ENCODE measurements around the gene HNRNPA1L2. TPM values are rescaled to one million over a fixed set of nuclear protein-coding genes. Genes with fewer than 3 reads are reported as not detected.
"Not testable (repeated sequence)": the region's sequence is repeated elsewhere in the genome, so short reads cannot be mapped to it uniquely, and the experiment has no call there.

HNRNPA1L2 gene
- total RNA-seq, 1 donor from 2014 or later, result 3.2 TPM

GRCh38 chr13:52599848-52600603, 42.2 kb upstream of the HNRNPA1L2 start:
- no peak for DNase-seq (ENCODE audit: extremely low spot score in 2 of 2)
- peak overlapping the region; percentile 61 to 91 for H3K4me3 ChIP-seq
- intact Hi-C loops (cut with DNase I), result no loop called here
- no peaks in the 10 kb centered on the region for H3K27me3 ChIP-seq
- H3K36me3 ChIP-seq, result no peaks in the 10 kb centered on the region
- H3K9me3 ChIP-seq, result no peaks in the 10 kb centered on the region
- no peak for TF ChIP-seq POLR2AphosphoS5 (IDR thresholded peaks at IDR 0.05; ENCODE audit: insufficient read depth in 1 of 2, low read depth in 1 of 2)
- no peak for TF ChIP-seq POLR2A (IDR thresholded peaks at IDR 0.05)
- TF ChIP-seq CTCF (IDR thresholded peaks at IDR 0.05), result no peak
- H3K27ac ChIP-seq, result peak overlapping the region; percentile 66
- peaks cover 16% of the 10 kb centered on the region for H3K4me1 ChIP-seq

- Histone ChIP-seq H3K4me3 (peak overlapping the region; percentile 61 to 91), H3K27ac (peak overlapping the region; percentile 66), H3K36me3 (no peaks in the 10 kb centered on the region), H3K27me3 (no peaks in the 10 kb centered on the region), H3K4me1 (peaks cover 16% of the 10 kb centered on the region), H3K9me3 (no peaks in the 10 kb centered on the region)
- intact Hi-C loops (cut with DNase I), result no loop called here
- no peak for TF ChIP-seq CTCF (IDR thresholded peaks at IDR 0.05)
- no peak for TF ChIP-seq POLR2A (IDR thresholded peaks at IDR 0.05)
- TF ChIP-seq POLR2AphosphoS5 (IDR thresholded peaks at IDR 0.05; ENCODE audit: insufficient read depth in 1 of 2, low read depth in 1 of 2), result no peak
- no peak for DNase-seq (ENCODE audit: extremely low spot score in 2 of 2)
Observed at GRCh38 chr13:52600666-52601065, 41.6 kb upstream of the HNRNPA1L2 start.

- peaks cover 16% of the 10 kb centered on the region for H3K4me1 ChIP-seq
- H3K27me3 ChIP-seq; H3K27ac ChIP-seq; H3K36me3 ChIP-seq; H3K9me3 ChIP-seq; DNase-seq (ENCODE audit: extremely low spot score in 2 of 2); H3K4me3 ChIP-seq; intact Hi-C loops (cut with DNase I): not testable (repeated sequence)
Observed at GRCh38 chr13:52603316-52603715, 38.9 kb upstream of the HNRNPA1L2 start.

- H3K36me3 ChIP-seq; intact Hi-C loops (cut with DNase I); H3K27ac ChIP-seq: not testable (repeated sequence)
Observed at GRCh38 chr13:52606126-52606525, 36.1 kb upstream of the HNRNPA1L2 start.

GRCh38 chr13:52606795-52607194, 35.4 kb upstream of the HNRNPA1L2 start:
- DNase-seq (ENCODE audit: extremely low spot score in 2 of 2); H3K36me3 ChIP-seq; H3K9me3 ChIP-seq; intact Hi-C loops (cut with DNase I); H3K4me3 ChIP-seq; H3K4me1 ChIP-seq; H3K27ac ChIP-seq; H3K27me3 ChIP-seq: not testable (repeated sequence)

More at GRCh38 chr13:52606126-52606525, 36.1 kb upstream of the HNRNPA1L2 start:
- not testable (repeated sequence) for DNase-seq (ENCODE audit: extremely low spot score in 2 of 2); H3K4me1 ChIP-seq; H3K27me3 ChIP-seq; H3K9me3 ChIP-seq; H3K4me3 ChIP-seq

- intact Hi-C loops (cut with DNase I); DNase-seq (ENCODE audit: extremely low spot score in 2 of 2); H3K4me1 ChIP-seq; H3K27ac ChIP-seq; H3K4me3 ChIP-seq; H3K9me3 ChIP-seq; H3K27me3 ChIP-seq; H3K36me3 ChIP-seq: not testable (repeated sequence)
Observed at GRCh38 chr13:52608184-52608583, 34.0 kb upstream of the HNRNPA1L2 start.

- DNase-seq (ENCODE audit: extremely low spot score in 2 of 2); H3K27me3 ChIP-seq; H3K4me1 ChIP-seq; intact Hi-C loops (cut with DNase I); H3K36me3 ChIP-seq; H3K4me3 ChIP-seq; H3K9me3 ChIP-seq; H3K27ac ChIP-seq: not testable (repeated sequence)
Observed at GRCh38 chr13:52609013-52609606, 33.1 kb upstream of the HNRNPA1L2 start.

GRCh38 chr13:52610158-52610557, 32.1 kb upstream of the HNRNPA1L2 start:
- H3K4me3 ChIP-seq; H3K36me3 ChIP-seq; H3K27me3 ChIP-seq; H3K4me1 ChIP-seq; H3K9me3 ChIP-seq; H3K27ac ChIP-seq; intact Hi-C loops (cut with DNase I); DNase-seq (ENCODE audit: extremely low spot score in 2 of 2): not testable (repeated sequence)

Data from vagina (tissue), 2 donors.